HG02840 (cell line): Measurements from ENCODE around the gene PKD1.
"Not testable (repeated sequence)": the region's sequence is repeated elsewhere in the genome, so short reads cannot be mapped to it uniquely, and the experiment has no call there.

Experiments used
- ATAC-seq: cut with Tn5 transposase; IDR thresholded peaks from one replicate; pipeline ENCODE4 v1.9.1; 2021; ENCODE audit warnings: mild to moderate bottlenecking, moderate library complexity, moderate number of reproducible peaks; ENCODE audit not compliant: unreplicated experiment, low FRiP score

Gene PKD1

DNA sequence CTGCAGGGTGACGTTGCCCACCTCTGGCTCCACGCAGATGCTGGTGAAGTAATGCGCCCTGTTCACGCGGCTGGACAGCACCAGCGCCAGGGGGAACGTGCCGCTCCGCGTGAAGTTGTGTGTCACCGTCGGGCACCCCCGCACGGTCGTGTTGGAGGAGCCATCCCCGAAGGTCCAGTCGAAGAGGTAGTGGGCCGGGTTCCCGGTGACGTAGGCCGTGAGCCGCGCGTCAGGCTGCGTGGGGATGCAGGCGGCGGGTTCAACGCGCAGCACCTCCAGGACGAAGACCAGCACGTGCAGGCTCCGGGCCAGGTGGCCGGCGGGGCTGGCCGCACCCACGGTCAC lies 24.7 kb downstream of the PKD1 start:
- not testable (repeated sequence) for ATAC-seq

GRCh38 chr16:2110332-2111008 lies 25.2 kb downstream of the PKD1 start:
- not testable (repeated sequence) for ATAC-seq

DNA sequence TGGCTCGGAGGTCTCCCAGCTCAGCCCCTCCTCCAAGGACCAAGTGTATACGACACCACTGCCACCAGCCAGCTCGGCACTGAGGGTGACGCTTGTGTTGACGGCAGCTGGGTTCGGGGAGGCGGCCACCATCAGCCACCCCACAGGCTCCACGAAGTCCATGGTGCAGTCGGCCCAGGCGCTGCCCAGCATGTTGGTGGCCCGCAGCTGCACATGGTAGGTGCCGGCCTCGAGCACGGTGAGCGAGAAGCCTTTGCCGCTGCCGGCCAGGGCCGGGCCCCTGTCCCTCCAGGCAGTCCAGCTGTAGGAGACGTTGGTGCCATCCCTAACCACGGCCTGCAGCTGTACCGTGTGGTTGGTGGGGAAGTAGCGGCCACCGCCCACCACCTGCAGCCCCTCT lies 25.8 kb downstream of the PKD1 start:
- not testable (repeated sequence) for ATAC-seq

DNA sequence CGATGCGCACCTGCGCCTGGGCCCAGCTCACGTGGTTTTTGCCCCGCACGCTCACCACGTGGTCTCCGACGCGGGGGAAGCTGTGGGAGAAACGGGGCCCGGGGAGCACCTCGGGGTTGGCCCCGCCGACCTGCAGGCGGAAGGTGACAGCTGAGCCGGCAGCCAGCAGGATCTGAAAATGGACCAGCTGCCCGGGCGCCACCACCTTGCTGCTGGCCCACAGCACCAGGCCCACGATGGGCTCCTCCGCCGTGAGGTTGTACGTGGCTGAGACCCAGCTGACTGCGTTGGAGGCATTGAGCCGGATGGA lies 26.5 kb downstream of the PKD1 start:
- ATAC-seq: not testable (repeated sequence)

GRCh38 chr16:2108446-2109270 lies 27.0 kb downstream of the PKD1 start:
- not testable (repeated sequence) for ATAC-seq

- not testable (repeated sequence) for ATAC-seq
Measured at GRCh38 chr16:2107791-2108125, 27.9 kb downstream of the PKD1 start.

GRCh38 chr16:2107121-2107790 lies 28.4 kb downstream of the PKD1 start:
- not testable (repeated sequence) for ATAC-seq

DNA sequence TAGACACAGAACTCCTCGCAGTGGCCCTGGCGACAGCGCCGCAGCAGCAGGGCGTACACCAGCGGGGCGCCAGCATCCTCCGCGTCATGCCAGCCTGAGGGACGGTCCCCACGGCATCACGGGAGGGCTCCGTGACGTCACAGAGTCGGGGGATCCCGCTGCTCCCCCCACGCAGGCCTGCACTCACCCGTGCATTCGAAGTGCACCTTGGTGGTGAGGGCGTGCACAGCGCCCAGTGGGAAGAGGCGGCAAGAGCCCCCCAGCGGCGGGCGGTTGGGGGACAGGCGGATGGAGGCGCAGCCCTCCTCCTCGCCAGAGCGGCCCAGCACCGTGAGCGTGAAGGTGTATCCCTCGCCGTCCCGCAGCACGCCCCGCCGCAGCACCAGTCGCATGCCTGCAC lies 29.5 kb downstream of the PKD1 start:
- ATAC-seq: not testable (repeated sequence)

- ATAC-seq: not testable (repeated sequence)
Measured at GRCh38 chr16:2105769-2106168, 29.9 kb downstream of the PKD1 start.

GRCh38 chr16:2105291-2105690 lies 30.4 kb downstream of the PKD1 start:
- not testable (repeated sequence) for ATAC-seq

DNA sequence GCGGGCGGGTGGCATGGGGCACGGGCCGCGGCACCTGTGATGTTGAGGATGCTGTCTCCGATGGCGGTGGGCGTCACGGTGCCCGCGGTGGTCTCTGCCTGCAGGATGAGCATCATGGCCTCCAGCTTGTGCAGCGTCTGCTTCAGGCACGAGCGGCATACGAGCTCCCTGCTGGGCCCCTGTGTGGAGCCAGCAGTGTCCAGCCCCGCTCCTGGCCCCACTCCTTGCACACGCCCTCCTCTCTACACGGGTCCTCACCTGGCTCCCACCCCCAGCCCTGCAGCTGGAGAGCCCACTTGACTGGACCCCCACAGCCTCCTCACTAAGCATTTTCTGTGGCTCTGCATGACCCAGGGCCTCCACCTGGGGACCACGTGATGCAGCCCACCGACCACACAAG lies 31.2 kb downstream of the PKD1 start:
- ATAC-seq: not testable (repeated sequence)

DNA sequence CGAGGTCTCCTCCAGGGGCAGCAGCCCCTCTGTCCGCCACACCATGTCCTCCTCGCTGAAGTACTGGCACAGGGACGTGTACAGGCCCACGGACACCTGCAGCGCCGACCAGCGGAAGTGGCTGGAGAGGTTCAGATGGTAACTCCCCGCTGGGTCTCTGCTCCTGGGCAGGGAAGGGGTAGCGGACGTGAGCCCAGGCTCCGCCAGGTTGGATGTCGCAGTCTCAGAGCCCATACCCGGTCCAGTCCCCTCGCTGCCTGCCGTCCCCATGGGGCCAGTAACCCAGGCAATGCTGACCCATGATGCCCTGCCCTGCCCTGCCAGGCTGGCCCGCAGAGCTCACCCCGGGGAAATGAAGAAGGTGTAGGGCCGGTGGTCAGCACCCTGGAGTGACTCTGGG lies 33.2 kb downstream of the PKD1 start:
- no peak for ATAC-seq

- ATAC-seq: not testable (repeated sequence)
Measured at GRCh38 chr16:2101581-2101980, 34.1 kb downstream of the PKD1 start.

- ATAC-seq: not testable (repeated sequence)
Measured at GRCh38 chr16:2097689-2098088, 38.0 kb downstream of the PKD1 start.

- no peak for ATAC-seq
Measured at GRCh38 chr16:2096853-2097595, 38.7 kb downstream of the PKD1 start.

DNA sequence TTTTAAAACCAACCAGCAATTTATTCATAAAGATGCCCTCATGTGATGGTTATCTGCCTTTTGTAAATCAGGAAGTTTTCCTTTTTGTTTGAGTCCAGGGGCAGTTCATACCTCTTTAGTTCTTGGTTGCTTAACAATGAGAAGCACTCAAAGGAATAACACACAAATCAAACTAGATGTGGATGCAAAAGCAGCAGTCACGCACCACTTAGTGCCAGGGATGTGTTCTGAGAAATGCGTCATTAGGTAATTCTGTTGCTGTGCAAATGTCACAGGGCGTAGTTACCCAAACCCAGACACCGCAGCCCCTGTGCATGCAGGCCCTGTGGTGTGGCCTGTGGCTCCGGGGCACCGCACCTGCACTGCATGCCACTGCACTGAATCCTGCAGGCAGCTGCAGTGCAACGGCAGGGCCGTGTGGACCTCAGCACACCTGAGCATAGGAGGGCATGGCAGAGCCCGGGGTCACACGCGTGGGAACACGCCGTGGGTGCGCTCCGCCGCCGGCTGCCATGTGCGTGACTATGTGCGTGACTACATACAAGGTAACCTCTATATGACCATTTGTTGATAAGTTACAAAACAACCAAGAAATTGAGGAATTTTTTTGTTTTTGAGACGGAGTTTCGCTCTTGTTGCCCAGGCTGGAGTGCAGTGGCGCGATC lies 39.6 kb downstream of the PKD1 start:
- ATAC-seq: no peak

GRCh38 chr16:2095315-2095853 lies 40.3 kb downstream of the PKD1 start:
- no peak for ATAC-seq

DNA sequence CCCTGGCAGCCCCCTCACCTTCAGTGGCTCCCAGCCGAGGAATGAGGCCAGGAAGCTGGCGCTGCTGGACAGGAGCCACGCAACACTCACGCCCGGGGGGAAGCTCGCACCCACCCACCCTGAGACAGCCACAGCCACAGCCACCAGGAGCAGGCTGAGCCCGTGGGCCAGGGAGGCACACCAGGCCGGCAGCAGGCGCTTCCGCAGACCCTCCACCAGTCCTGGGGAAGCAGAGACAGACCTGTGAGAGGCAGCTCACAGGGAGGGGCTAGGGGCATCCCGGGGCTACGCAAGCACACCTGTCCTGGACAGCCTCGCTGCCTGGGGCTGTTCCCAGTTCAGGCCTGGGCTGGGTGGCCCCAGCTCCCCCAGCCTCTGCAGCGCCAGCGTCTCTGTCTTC lies 41.9 kb downstream of the PKD1 start:
- ATAC-seq: no peak

- ATAC-seq: no peak
Measured at GRCh38 chr16:2092866-2093265, 42.8 kb downstream of the PKD1 start.

DNA sequence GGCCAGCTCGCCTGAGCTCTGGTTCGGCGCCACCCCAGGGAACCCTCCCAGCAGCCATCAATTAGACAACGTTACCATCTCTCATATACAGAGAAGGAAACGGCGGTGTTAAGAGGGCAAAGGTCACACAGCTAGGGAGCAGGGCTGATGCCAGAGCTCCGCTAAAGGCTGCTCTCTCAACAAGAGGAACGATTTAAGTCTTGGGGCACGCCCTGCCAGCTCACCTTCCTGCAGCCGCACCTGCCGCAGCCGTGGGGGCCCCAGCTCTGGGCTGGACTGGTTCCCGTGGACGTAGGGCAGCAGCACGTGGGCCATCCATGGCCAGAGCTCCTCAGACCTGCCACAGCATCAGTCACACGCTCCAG lies 43.5 kb downstream of the PKD1 start:
- ATAC-seq: no peak
